ENCODE data around the gene ZNF346.

ZNF346 gene

GRCh38 chr5:177124486-177124991 lies 102.0 kb downstream of the ZNF346 start:
- no peak for DNase-seq

DNA sequence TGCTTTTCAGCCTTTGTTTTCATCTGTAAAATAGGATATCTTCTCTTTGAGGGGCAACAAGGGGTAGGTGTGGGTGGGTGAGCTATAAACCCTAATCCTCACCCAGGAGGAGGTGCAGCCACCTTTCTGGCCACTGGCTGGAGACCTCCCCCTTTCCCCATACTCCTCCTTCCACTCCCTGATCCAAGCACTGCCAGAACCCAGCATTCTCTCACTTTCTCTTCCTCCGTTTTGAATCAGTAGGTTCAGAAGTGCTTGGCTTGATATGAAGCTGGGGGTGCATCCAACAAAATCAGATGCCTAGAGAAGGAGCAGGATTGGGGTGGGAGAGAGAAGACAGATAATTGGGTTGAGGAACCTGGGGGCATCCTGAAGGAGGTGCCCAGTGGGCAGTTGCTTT lies 104.3 kb downstream of the ZNF346 start:
- no peak for DNase-seq

DNA sequence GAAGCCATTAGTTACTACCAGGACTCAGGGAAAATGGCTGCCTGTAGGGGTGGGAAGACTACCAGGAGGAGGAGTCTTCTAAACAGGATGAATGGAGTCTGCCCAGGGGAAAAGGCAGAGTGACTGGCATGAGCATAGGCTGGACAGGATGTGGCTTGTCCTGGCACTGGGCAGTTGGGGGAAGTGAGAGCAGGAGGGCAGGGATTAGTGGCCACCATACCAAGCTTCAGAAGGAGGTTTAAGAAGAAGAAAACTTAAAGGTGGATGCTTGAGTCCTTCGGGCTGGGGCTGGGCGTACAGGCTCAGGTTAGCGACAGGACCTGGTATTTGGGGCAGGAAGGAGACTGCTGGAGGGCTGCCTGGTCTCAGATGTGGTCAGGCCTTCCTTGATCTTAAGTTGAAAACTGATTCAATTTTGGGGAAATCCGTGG lies 106.1 kb downstream of the ZNF346 start:
- no peak for DNase-seq

DNA sequence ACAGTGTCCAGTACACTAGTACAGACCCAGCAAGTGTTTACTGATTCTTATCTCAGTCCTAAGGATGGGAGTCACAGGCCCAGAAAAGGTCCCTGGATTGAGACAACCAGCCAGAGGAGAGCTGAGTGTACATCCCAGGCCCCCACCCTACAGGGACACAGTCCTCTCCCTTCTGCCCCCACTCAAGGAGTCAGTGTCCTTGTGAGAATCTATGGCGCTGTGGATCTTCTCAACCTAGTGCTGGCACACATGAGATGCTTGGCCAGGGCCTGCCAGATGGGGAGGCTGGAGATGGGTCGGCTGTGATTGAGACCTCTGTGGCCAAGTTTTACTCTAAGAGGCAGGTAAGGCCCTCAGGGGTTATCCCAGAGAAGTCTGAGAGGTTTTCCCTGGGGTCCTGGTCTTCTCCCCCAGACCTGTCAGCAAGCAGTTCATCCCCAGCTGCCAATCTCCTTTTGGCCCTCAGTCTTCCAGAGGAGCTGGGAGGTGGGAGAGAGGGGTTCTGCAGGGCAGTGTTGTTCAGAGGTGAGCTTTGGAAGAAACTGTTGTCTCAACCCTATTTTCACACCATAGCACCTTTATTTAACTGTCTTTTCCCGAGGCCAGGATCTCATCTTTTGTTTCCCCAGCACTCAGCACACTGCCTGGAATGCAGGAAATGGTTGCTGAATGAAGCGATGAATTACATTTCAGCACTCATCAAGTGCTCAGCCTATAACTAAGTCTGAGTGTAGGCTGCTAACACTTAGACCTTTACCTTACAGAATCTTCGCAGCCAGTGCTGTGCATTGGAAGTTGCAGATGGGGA lies 107.9 kb downstream of the ZNF346 start:
- DNase-seq = no peak
